HEK293T (cell line): ENCODE data around the gene PLXNA2.

Experiments used
- FOXA1 ChIP-seq: fragments of 450-650 bp; IDR thresholded peaks from 2 replicates; pipeline ENCODE4 v1.6.1; 2016; ENCODE audit warnings: mild to moderate bottlenecking
- FOXK2 ChIP-seq: fragments of 450-650 bp; IDR thresholded peaks from 2 replicates; pipeline ENCODE4 v1.6.1; 2016; ENCODE audit warnings: mild to moderate bottlenecking
- LEF1 ChIP-seq: fragments of 450-650 bp; IDR thresholded peaks from 2 replicates; pipeline ENCODE4 v1.6.1; 2017; ENCODE audit warnings: mild to moderate bottlenecking, borderline replicate concordance
- NFRKB ChIP-seq: fragments of 450-650 bp; IDR thresholded peaks from 2 replicates; pipeline ENCODE4 v1.6.1; 2016; ENCODE audit warnings: mild to moderate bottlenecking, moderate library complexity
- SUZ12 ChIP-seq: fragments of 450-650 bp; IDR thresholded peaks from 2 replicates; pipeline ENCODE4 v1.6.1; 2016; ENCODE audit warnings: mild to moderate bottlenecking
- TARDBP ChIP-seq: fragments of 450-650 bp; IDR thresholded peaks from 2 replicates; pipeline ENCODE4 v1.6.1; 2016
- TF ChIP-seq, protein P1 (sequence below): fragments of 450-650 bp; IDR thresholded peaks from 2 replicates; pipeline ENCODE4 v1.6.1; 2016

DNA sequence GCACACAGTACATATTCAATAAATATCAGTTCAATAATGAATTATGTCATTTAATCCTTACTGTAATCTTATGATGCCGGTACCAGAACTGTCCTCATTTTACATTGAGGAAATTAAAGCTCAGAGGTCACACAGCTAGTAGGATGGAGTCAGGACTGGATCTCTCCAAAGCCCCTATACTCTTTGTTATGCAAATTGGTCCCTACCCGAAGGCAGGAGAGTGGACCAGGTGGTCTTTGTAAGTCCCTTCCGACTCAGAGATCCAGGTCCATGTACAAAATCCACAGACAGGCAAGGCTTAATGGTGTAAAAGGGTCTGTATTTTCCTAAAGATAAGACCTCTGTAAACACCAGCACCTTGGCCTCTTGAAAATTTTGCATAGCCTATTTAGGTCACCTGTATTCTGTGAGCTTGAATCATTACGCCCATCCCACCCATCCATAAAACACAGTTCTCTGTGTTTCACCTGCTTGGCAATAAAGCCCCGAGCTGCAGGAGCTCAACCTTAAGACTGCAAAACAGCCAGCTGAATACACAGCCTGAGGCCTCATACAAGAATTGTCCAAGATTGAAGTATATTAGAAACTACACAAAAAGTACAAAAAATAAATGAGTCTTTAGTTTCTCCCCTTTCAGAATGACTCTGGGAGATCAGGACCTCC is 41.7 kb downstream of the PLXNA2 start:
- TF ChIP-seq, protein P1, sequence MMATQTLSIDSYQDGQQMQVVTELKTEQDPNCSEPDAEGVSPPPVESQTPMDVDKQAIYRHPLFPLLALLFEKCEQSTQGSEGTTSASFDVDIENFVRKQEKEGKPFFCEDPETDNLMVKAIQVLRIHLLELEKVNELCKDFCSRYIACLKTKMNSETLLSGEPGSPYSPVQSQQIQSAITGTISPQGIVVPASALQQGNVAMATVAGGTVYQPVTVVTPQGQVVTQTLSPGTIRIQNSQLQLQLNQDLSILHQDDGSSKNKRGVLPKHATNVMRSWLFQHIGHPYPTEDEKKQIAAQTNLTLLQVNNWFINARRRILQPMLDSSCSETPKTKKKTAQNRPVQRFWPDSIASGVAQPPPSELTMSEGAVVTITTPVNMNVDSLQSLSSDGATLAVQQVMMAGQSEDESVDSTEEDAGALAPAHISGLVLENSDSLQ = no peak
- TF ChIP-seq LEF1 (no peak), TARDBP (no peak), FOXK2 (no peak), NFRKB (no peak), SUZ12 (no peak), FOXA1 (no peak)
